Measurements from ENCODE around the gene ELMO1. TPM values are rescaled to one million over a fixed set of nuclear protein-coding genes. Genes with fewer than 3 reads are reported as not detected.

Gene ELMO1
- total and polyA plus RNA-seq, 2 of the 13 experiments (the other 11 are each of a cell fraction or from before 2014, with no cell fraction given): 0.11 to 0.17 TPM

GRCh38 chr7:37195388-37195787 lies 253.3 kb downstream of the ELMO1 start:
- DNase-seq (ENCODE audit: low spot score): no peak
- H2AFZ ChIP-seq (ENCODE audit: low read length): no peak overlapping the region

More at GRCh38 chr7:37195388-37195787, 253.3 kb downstream of the ELMO1 start:
- TF ChIP-seq ZFX (CRISPR knock-in tag; IDR thresholded peaks at IDR 0.05; ENCODE audit: low read depth) (no peak), CENPT (CRISPR knock-in tag; IDR thresholded peaks at IDR 0.05; ENCODE audit: low read depth) (no peak), REST (IDR thresholded peaks at IDR 0.05; ENCODE audit: borderline replicate concordance in 1 of 2, low read depth in 1 of 2, low read length in 2 of 2) (no peak), ZBTB21 (CRISPR knock-in tag; IDR thresholded peaks at IDR 0.05) (no peak)
- ChIA-PET CTCF (ENCODE audit: low intra/inter-chr PET ratio, low total read pairs) (no interaction called here), POLR2A (no interaction called here)
- H3K27ac ChIP-seq (ENCODE audit: extremely low read length, insufficient read depth, low read length): no peak overlapping the region
- no peak overlapping the region for H3K4me2 ChIP-seq (ENCODE audit: low read depth, low read length)
- no peaks in the 10 kb centered on the region for H3K27me3 ChIP-seq (ENCODE audit: control insufficient read depth in 1 of 2, insufficient read depth in 2 of 2, low read length in 2 of 2)
- FAIRE-seq (no peak), ATAC-seq (no peak)
- H3K79me2 ChIP-seq (ENCODE audit: insufficient read depth, low read length): no peaks in the 10 kb centered on the region
- no peaks in the 10 kb centered on the region for H4K20me1 ChIP-seq (ENCODE audit: insufficient read depth, low read length)
- peaks cover 59% of the 10 kb centered on the region for H3K4me1 ChIP-seq (ENCODE audit: insufficient read depth, low read length)
- no TSS peak for BruUV-seq (replicated peaks)
- no peak overlapping the region for H3K9ac ChIP-seq (ENCODE audit: insufficient read depth, low read depth, low read length)
- intact Hi-C loops (cut with micrococcal nuclease; ENCODE audit: unreplicated experiment) (no loop called here), in situ Hi-C loops (cut with HindIII; ENCODE audit: extremely low pct_ligation_motif_present, low pct_unique_long_range_greater_than_20kb) (loop anchor here (25.0 kb wide), 1 partner anchor 533 kb away; no protein-coding TSS in a partner anchor)
- WGBS (ENCODE audit: low lambda C conversion rate): 93% methylated on average over 7 of the region's 7 CpGs
- no peaks in the 10 kb centered on the region for H3K36me3 ChIP-seq (replicated peaks in 1 of 2; ENCODE audit: control insufficient read depth in 1 of 2, insufficient read depth in 2 of 2, low read length in 2 of 2)
- no peak overlapping the region for H3K4me3 ChIP-seq (replicated peaks in 1 of 3; ENCODE audit: insufficient read depth in 1 of 3, low read depth in 2 of 3, low read length in 3 of 3)
- H3K9me3 ChIP-seq (ENCODE audit: low read length): no peaks in the 10 kb centered on the region

Data from HepG2 (cell line).